ENCODE measurements around the gene PPA2.

The PPA2 gene

DNA sequence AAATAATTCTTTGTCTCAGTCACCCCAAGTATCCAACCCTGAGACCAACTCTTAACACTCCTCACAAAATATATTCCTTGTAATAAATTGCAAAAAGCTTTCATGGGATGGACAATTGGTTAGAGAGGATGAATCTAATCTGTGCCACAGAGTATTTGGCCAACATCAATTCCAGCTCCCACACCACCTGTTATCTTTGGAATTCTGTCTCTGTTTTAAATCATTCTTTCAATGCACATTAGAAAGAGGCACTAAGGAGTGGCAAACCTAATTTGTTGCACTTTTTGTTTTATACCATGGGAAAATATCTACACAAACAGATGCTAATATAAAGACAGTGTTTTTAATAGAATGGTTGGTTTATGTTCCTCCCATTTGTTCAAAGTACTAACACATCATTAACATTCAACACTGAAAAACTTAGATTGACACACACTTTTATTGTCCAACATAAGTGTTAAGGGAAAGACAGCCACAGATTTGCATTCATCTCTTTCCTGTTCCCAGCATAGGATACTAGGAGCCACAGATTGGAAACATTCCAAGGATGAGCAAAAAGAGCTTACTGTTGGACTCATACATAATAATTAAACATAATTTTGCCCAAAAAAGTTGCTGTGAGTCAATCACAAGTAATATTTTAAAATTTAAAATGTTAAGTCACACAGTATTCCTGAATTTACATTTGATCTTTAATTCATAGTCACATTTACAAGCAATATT lies 116.4 kb downstream of the PPA2 start:
- H3K36me3 ChIP-seq: no peaks in the 10 kb centered on the region
- no peaks in the 10 kb centered on the region for H3K4me1 ChIP-seq (ENCODE audit: control insufficient read depth in 1 of 2, insufficient read depth in 1 of 2, low read depth in 1 of 2, low read length in 1 of 2)
- H3K9me3 ChIP-seq: no peaks in the 10 kb centered on the region
- no peak overlapping the region for H3K4me3 ChIP-seq (ENCODE audit: low read depth in 1 of 2, low read length in 1 of 2)
- no peak overlapping the region for H3K27ac ChIP-seq
- no peaks in the 10 kb centered on the region for H3K27me3 ChIP-seq
- TF ChIP-seq, protein P1, sequence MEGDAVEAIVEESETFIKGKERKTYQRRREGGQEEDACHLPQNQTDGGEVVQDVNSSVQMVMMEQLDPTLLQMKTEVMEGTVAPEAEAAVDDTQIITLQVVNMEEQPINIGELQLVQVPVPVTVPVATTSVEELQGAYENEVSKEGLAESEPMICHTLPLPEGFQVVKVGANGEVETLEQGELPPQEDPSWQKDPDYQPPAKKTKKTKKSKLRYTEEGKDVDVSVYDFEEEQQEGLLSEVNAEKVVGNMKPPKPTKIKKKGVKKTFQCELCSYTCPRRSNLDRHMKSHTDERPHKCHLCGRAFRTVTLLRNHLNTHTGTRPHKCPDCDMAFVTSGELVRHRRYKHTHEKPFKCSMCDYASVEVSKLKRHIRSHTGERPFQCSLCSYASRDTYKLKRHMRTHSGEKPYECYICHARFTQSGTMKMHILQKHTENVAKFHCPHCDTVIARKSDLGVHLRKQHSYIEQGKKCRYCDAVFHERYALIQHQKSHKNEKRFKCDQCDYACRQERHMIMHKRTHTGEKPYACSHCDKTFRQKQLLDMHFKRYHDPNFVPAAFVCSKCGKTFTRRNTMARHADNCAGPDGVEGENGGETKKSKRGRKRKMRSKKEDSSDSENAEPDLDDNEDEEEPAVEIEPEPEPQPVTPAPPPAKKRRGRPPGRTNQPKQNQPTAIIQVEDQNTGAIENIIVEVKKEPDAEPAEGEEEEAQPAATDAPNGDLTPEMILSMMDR (IDR thresholded peaks at IDR 0.05): no peak

- no peaks in the 10 kb centered on the region for H3K36me3 ChIP-seq
- no peak overlapping the region for H3K4me3 ChIP-seq (ENCODE audit: low read depth in 1 of 2, low read length in 1 of 2)
- no peaks in the 10 kb centered on the region for H3K9me3 ChIP-seq
- no peak overlapping the region for H3K27ac ChIP-seq
- no peaks in the 10 kb centered on the region for H3K27me3 ChIP-seq
- H3K4me1 ChIP-seq (ENCODE audit: control insufficient read depth in 1 of 2, insufficient read depth in 1 of 2, low read depth in 1 of 2, low read length in 1 of 2): no peaks in the 10 kb centered on the region
- TF ChIP-seq, protein P1 (IDR thresholded peaks at IDR 0.05): no peak
These were observed 117.7 kb downstream of the PPA2 start for GRCh38 chr4:105356194-105356593.

GRCh38 chr4:105352826-105353225 lies 121.0 kb downstream of the PPA2 start:
- H3K36me3 ChIP-seq: no peaks in the 10 kb centered on the region
- TF ChIP-seq, protein P1 (IDR thresholded peaks at IDR 0.05): no peak
- H3K4me3 ChIP-seq (ENCODE audit: low read depth in 1 of 2, low read length in 1 of 2): no peak overlapping the region
- H3K4me1 ChIP-seq (ENCODE audit: control insufficient read depth in 1 of 2, insufficient read depth in 1 of 2, low read depth in 1 of 2, low read length in 1 of 2): no peaks in the 10 kb centered on the region
- H3K27ac ChIP-seq: no peak overlapping the region
- no peaks in the 10 kb centered on the region for H3K9me3 ChIP-seq
- H3K27me3 ChIP-seq: no peaks in the 10 kb centered on the region

GRCh38 chr4:105351861-105352260 lies 122.0 kb downstream of the PPA2 start:
- TF ChIP-seq, protein P1 (IDR thresholded peaks at IDR 0.05): no peak

GRCh38 chr4:105350859-105351490 lies 122.9 kb downstream of the PPA2 start:
- Histone ChIP-seq H3K4me3 (ENCODE audit: low read depth in 1 of 2, low read length in 1 of 2) (no peak overlapping the region), H3K27ac (no peak overlapping the region), H3K27me3 (no peaks in the 10 kb centered on the region), H3K4me1 (ENCODE audit: control insufficient read depth in 1 of 2, insufficient read depth in 1 of 2, low read depth in 1 of 2, low read length in 1 of 2) (no peaks in the 10 kb centered on the region), H3K36me3 (no peaks in the 10 kb centered on the region), H3K9me3 (no peaks in the 10 kb centered on the region)
- TF ChIP-seq, protein P1 (IDR thresholded peaks at IDR 0.05): no peak

More at GRCh38 chr4:105351861-105352260, 122.0 kb downstream of the PPA2 start:
- no peaks in the 10 kb centered on the region for H3K4me1 ChIP-seq (ENCODE audit: control insufficient read depth in 1 of 2, insufficient read depth in 1 of 2, low read depth in 1 of 2, low read length in 1 of 2)
- no peaks in the 10 kb centered on the region for H3K9me3 ChIP-seq
- H3K27me3 ChIP-seq: no peaks in the 10 kb centered on the region
- no peak overlapping the region for H3K27ac ChIP-seq
- no peak overlapping the region for H3K4me3 ChIP-seq (ENCODE audit: low read depth in 1 of 2, low read length in 1 of 2)
- no peaks in the 10 kb centered on the region for H3K36me3 ChIP-seq

Measured in neutrophil (primary cell).